HT1080 (cell line): ENCODE measurements around the gene ZNF597. TPM values are rescaled to one million over a fixed set of nuclear protein-coding genes. Genes with fewer than 3 reads are reported as not detected.
A peak's percentile ranks its signal among the peaks of the same experiment; 100 is the strongest.

Experiments used
- DNase-seq: peaks from one replicate; pipeline ENCODE4 v3.0.0-alpha.2; 2015; ENCODE audit warnings: low read depth
- small RNA-seq: library from RNA; depleted of rRNA; stranded (forward); fragments of <200 nt; gene quantifications from one replicate; pipeline ENCODE3, GENCODE V24; 2014
- total RNA-seq: library from RNA; depleted of rRNA; stranded (reverse); fragments of >200 nt; shearing (Covaris generic); gene quantifications from 2 replicates; pipeline ENCODE4 v1.2.3, GENCODE V29; 2014; rRNA removed

Gene ZNF597
- total RNA-seq, 1 experiment from 2014 or later: 2.1 TPM

DNA sequence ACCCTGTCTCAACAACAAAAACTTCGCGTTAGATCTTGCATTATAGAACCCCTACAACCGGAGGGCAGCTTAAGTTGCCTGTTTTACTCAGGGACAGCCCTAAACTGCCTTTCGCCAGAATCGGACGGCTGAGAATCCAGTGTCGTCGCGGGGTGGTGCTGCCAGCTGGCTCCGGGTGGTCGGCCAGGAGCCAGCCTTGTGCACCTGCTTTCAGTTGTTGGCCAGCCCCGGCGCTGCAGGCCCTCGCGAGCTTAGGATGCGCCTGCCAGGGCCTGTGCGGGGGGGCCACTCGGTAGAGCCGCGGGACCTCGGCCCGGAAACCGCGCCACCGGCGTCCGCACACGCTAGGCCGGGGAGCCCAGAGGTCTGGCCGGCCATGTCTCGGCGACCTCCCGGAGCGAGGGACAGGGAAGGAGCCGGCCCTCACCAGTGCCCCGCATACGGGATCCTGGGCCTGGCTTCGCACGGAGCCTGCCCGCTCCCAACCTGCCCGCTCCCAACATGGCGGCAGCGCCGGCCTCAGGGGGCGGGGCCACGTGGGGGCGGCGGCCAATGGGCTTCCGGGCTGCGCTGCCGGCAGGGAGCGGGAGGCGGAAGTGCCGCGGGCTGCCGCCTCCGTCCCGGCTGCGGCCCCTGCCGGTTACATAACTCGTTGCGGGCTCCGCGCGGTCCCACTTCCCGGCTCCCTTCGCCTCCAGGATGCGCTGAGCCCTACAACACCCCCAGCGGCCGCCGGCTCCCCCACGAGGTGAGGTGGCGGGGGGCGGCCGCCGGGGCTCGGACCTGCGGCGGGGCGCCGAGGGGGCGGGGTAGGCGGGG lies 14.3 kb upstream of the ZNF597 start:
- DNase-seq: peak; percentile 84

DNA sequence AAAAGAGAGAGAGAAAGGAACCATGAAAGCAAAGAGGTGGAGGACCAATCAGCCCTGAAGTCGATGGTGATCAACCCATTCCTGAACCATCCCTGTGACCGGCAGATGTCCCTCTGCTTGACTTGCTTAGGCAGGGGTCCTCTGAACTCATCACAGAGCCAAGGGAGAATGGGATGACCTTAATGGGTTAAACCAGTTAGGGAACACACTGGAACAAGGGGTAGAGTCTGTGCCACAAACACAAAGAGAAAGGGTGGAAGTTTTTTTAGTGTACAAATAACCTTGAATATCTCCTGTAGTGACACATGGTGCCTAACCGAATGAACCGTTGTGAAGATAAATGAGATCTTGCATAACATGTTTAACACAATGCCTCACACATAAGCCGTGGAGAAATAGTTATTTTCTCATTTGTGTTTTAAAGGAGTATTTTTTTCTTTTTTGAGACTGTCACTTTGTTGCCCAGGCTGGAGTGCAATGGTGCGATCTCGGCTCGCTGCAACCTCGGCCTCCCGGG lies 11.4 kb upstream of the ZNF597 start:
- no peak for DNase-seq

DNA sequence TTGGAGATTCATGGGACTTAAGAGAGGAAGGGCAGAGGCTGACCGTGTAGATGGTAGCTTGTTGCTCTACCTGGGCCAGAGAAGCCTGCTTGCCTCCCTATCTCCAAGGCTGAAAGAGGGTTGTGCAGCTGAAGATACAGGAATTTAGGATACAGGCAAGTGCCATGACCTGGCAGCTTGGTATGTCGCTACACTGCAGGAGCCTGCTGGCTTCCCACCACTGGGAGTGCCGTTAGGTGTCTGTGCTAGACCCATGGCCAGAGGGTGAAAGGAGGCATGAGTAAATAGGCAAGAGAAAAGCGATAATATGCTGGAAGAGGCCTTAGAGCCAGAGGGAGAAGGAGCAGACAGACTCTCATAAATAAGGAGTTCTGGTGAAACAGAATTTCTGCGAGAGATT lies 10.8 kb upstream of the ZNF597 start:
- DNase-seq: no peak

DNA sequence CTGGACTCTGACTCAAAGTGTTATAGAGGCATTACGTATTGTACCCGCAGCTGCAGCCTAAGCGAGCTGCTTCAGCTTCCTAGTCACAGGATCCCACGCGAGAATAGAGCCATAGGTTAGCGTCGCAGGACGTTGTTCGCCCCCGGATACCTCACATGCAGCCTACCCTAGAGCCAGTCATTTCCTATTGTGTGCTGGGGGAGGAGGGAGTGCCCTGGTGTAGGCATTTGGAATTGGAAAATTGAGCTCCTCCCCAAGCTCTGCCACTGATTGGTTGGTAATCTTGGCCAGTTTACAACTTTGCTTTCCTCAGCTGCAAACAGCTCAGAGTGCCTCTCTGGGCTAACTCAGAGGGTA lies 706 bp upstream of the ZNF597 start:
- DNase-seq: peak; percentile 75

DNA sequence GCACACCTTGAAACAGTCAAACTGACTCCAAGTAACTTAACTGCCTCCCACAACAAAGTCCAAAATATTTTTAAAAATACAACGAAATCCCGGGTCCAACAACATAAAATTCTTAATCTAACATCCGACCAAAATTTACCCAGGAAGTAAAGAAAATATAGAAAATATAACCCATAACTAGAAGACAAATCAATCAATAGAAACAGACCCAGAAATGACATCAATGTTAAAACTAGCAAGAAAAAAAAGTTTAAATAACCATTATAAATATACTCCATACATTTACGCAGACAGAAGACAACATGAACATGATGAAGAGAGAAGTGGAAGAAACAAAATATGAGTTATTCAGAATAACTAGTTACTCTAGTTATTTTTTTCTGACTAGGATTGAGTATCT lies 3.7 kb downstream of the ZNF597 start:
- no peak for DNase-seq

DNA sequence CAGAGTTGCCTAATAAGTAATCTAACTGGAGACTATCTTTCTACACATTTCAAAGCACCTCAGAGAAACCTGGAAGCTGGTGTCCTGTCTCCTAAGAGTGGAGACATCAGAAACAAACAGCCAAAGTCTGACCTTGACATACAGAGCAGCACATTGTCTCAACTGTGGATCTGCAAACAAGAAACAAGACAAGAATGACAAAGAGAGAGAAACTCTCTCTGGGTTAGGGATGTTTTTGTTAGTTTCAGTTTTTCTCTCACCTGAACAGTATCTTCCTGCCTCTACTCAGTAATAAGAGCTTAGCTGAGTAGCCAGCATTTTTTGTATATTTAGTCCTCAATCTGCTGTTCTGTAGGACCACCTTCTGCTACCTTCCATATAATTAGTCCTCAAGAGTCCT lies 8.9 kb downstream of the ZNF597 start:
- DNase-seq: no peak

DNA sequence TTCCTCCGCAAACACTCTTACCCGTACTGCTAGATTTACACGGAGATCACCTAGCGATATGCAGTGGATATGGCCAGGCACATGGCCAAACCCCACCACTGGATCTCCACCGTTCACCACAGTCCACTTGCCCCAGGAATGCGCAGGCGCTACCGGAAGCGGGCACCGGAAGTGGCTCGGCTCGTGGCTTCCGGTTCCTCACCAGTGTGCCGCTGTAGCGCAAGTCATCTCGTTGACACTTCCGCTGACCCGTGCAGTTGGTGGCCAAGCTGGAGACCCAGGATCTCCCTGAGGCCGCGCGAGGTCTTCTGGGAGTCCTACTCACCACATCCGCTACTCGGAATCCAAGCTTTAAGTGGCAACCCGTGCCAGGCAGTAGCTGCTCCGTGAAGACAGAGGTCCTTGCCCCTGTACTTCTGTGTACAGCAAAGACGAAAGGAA lies 11.5 kb downstream of the ZNF597 start:
- no peak for DNase-seq

DNA sequence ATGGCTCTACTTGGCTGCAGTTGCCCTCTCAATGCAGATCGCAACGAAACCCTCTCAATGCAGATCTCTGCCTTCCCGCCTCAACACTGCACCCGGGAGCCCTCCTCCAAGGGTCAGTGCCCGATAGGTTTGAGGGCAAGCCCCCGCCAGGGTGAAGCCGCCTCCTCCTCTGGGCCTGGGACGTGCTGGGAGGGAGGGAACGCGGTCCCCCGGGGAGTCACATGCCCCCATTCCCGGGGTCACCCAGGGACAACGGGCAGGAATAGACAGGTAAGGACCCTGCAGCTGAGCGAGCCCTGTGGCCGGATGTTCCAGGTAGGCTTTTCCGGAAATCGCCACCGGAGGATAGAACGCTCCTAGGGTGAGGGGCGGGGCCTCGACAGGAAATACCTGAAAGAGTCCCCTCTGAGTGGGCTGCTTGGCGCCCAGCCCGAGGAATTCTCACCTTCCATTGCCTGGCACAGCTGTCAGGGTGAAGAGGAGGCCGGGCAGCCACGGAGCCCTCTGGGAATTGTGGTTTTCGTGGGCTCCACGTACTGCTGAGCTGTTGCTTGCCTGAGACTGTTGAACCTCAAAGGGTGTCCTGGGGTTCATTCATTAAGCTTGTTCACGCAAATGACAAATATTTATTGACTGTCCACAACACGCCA lies 29.4 kb downstream of the ZNF597 start:
- DNase-seq: peak; percentile 4

DNA sequence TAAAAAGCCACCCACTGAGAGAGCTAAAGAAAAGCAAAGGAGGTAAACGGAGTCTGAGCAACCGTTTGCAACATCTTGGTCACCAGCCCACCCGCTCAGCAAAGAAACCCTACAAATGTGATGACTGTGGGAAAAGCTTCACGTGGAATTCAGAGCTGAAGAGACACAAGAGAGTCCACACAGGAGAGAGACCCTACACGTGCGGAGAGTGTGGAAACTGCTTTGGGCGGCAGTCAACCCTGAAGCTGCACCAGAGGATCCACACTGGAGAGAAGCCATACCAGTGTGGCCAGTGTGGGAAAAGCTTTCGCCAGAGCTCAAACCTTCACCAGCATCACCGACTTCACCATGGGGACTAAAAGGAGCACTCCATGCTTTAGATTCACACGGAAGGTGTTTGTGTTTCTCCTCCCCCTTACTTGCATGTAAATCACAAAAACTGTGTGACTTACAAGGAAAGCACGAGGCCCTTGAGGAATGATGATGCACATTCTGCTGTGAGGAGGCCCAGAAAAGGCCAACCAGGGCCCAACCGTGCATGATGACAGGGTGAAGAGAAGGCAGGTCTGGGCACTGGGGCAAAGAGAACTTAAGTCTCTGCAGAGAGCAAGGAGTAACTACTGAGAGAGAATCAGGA lies 34.6 kb downstream of the ZNF597 start:
- no peak for DNase-seq

DNA sequence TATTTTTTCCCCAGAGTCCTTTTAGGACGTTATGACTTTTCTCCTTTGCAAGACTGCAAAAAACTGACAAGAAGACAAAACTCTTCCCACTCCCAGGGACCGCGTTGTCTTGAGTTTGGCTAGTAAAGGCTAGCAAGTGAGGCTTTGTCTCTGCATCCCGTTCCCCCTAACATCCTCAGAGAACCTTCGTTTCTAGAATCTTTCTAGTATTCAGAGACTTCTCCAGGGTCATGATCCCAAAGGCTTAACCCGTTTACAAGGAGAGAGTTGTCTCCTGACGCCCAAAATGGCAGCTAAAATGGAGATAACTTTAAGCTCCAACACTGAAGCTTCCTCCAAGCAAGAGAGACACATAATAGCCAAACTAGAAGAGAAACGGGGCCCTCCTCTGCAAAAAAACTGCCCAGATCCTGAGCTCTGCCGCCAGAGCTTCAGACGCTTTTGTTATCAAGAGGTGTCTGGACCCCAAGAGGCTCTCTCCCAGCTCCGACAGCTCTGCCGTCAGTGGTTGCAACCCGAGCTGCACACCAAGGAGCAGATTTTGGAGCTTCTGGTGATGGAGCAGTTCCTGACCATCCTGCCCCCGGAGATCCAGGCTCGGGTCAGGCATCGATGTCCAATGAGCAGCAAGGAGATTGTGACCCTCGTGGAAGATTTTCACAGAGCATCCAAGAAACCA lies 41.4 kb downstream of the ZNF597 start:
- DNase-seq: peak; percentile 5

DNA sequence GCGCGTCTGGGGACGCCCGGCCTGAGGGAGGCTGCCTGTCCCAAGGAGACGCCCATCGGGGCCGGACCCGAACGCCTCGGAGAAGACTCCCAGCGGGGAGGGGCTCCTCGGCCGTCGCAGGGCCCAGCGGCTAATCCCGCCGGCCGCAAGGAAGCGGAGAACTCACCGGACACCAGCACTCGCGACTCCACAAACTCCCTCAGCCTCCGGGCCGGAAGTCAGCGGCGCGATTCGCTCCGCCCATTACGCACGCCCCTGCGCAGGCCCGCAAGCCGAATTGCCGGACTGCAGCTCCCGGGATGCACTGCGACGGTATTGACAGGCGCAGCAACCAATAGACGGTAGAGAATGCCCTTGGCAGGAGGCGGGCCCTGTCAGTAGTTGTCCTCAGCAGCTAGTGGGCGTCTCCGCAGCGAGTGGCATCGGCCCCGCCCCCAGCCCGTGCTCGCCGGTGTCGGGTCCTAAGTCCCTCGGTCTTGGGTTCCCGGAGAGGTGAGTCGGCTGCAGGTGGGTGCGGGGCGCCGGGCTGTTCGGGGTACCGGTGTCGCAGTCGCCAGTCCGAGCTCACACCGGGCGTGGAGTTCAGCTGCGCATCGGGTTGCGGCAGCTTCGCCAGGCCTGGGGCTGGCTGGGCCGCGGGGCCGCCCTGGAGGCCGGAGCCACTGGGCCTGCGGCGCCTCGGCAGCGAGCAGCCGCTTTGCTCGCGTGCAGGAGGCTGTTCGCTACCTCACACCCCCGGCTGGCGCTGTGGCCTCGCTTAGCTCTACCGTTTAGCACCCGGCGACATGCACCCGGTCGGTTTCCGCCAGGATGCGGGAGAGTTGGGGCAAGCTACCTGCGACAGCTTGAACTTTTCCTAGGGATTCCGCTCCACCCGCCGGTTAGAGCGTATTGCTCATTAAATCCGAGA lies 42.3 kb downstream of the ZNF597 start, which contains the start of the genes ZNF174 and ZSCAN32:
TSS of gene ZNF174 (plus strand) at position 437 of the 910 bp plus-strand sequence. CDS start 790 bp downstream, outside the sequence.
TSS of gene ZSCAN32 (minus strand) at position 226 of the 910 bp plus-strand sequence. CDS start 3,447 bp downstream, outside the sequence.
- DNase-seq: peak; percentile 99

DNA sequence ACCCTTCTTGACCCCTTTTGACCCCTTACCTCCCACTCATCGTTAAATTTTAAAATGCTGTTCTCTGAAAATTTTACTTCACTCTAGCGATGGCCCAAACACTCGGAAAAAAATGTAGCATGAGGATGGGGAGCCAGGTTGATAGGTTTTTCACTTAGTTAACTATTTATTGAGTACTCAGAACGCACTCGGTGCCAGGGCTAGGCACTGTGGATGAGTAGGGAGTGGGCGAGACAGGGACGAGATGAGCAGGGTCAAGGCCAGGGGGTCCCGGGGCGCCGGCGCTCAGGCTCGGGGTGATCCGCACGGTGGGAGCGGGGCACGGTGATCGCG lies 42.9 kb downstream of the ZNF597 start:
- DNase-seq: no peak

DNA sequence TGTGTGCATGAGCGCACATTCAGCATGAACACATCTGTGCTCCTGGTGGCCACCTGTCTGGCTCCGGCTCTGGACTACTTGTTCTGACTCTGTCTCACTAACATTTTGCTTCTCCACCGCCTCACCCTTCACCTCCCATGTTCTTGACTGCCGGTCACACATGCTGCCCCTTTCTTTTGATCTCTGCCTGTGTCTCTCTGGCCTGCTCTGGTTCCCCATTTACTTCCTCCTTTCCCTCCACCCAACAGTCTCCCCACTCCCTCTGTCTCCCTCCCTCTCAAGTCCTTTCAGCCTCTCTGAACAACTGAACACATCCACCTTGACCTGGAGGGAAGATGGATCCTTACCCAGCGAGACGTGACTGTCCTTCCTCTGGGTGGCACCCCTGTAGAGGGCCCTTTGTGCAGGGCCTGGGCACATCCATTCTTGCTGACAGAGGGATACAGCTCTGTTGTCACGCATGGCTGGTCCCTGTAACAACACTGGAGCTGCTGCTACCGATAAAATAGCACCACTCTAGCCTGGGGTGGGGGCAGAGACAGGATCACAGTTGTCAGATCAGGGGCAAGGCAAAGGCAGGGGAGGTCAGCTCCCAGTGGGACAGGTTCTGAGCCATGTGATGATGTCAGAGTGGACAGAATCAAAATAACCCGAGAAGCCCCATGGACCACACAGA lies 53.5 kb downstream of the ZNF597 start:
- DNase-seq: no peak

DNA sequence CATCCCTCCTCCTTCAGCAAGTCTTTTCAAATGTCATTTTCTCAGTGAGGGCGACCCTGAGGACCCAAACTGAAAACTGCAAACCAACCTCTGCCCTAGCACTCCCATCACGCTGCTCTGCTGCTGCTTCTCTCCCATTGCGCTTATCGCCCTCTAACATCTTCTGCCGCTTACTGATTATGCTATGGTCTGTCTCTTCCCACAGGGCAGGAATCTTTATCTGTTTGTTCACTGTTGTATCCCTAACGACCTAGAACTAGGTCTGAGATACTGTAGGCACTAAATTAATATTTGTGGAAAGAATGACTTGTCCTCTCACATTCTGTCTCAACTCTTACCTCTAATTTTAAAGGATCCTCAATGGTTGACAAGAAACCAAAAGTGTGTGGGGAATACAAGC lies 55.0 kb downstream of the ZNF597 start:
- DNase-seq: no peak

DNA sequence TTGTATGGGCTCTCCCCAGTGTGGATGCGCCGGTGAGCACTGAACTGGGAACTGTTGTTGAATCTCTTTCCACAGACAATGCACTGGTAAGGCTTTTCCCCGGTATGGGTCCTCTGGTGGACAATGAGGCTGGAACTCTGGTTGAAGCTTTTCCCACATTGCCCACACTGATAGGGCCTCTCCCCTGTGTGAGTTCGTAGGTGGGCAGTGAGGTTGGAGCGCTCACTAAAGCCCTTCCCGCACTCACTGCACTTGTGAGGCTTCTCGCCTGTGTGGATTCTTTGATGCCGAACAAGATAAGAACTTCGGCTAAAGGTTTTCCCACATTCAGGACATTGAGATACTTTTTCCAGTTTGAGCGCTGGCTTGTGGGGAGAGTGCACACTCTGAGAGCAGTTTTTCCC lies 60.3 kb downstream of the ZNF597 start:
- no peak for DNase-seq

Small RNA genes lying within 50 kb of the gene (small RNA-seq; reads per million reads assigned to genes)
- not detected for gene MIR6126

Other genes with a start within 250 kb of the ZNF597 start
- 12.5 and 13.2 TPM in 2 replicates for gene ZNF200, start 208.3 kb downstream of the ZNF597 start, total RNA-seq
- gene MEFV, start 186.9 kb downstream of the ZNF597 start, total RNA-seq: 0.03 TPM in 1 of 2 replicates, not detected in the other
- gene ZNF263, start 160.0 kb downstream of the ZNF597 start, total RNA-seq: 38.8 and 39.1 TPM in 2 replicates
- gene TIGD7, start 138.1 kb downstream of the ZNF597 start, total RNA-seq: 2.8 and 3.1 TPM in 2 replicates
- 12.2 and 16.9 TPM in 2 replicates for gene ZNF75A, start 138.0 kb downstream of the ZNF597 start, total RNA-seq
- not detected in 2 replicates for gene OR2C1, start 87.6 kb downstream of the ZNF597 start, total RNA-seq
- 13.5 and 15.3 TPM in 2 replicates for gene ZSCAN32, start 42.5 kb downstream of the ZNF597 start, total RNA-seq
- gene ZNF174, start 42.3 kb downstream of the ZNF597 start, total RNA-seq: 9.7 and 15.1 TPM in 2 replicates
- 11.9 and 23.5 TPM in 2 replicates for gene NAA60, start 176 bp upstream of the ZNF597 start, total RNA-seq
- not detected in 2 replicates for gene C16orf90, start 52.0 kb upstream of the ZNF597 start, total RNA-seq
- 8.7 and 14.2 TPM in 2 replicates for gene CLUAP1, start 57.5 kb upstream of the ZNF597 start, total RNA-seq
- gene NLRC3, start 133.9 kb upstream of the ZNF597 start, total RNA-seq: under 0.01 and 0.11 TPM in 2 replicates
- gene SLX4, start 168.1 kb upstream of the ZNF597 start, total RNA-seq: 4.5 and 4.6 TPM in 2 replicates
- 6.3 and 8.1 TPM in 2 replicates for gene DNASE1, start 211.2 kb upstream of the ZNF597 start, total RNA-seq